ENCODE results near the gene CD7. TPM values are rescaled to one million over a fixed set of nuclear protein-coding genes. Genes with fewer than 3 reads are reported as not detected.
A peak's percentile ranks its signal among the peaks of the same experiment; 100 is the strongest.

CD7 gene
- total and polyA plus RNA-seq, 9 of the 15 experiments (the other 6 are each of a cell fraction or from before 2014, with no cell fraction given) = 0.21 to 0.35 TPM; not detected in 7

DNA sequence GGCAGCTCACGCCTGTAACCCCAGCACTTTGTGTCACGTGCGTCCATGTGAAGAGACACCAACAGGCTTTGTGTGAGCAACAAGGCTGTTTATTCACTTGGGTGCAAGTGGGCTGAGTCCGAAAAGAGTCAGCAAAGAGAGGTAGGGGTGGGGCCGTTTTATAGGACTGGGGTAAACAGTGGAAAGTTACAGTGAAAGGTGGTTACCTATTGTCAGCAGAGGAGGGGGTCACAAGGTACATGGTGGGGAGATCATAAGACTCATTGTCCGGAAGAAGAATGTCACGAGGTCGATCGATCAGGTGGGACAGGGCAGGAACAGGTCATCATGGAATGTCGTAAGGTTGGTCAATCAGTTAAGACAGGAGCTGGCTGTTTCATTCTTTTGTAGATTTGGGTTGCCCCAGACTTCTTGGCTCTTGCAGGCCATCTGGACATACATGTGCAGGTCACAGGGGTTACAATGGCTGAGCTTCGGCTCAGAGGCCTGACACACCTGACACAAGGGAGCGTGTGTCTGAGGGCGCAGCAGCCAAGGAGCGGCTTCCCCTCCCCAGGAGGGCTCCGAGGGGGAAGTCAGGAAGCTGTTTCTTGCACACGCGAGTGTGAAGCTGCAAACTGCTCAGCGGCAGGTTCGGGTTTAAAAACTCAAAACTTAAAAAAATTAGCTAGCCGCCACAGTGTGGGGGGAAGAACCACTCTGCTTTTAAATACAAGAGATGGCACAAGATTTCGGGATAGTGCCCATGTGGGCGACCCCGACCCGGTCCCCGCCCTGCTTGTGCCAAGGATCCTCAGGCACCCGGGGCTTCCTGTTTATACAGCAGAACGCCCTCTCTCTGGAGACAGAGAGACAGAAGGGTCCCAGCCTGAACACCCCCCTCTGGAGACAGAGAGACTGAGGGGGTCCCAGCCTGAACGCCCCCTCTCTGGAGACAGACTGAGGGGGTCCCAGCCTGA is 29.2 kb upstream of the CD7 start (continued):
- TF ChIP-seq, protein P1, sequence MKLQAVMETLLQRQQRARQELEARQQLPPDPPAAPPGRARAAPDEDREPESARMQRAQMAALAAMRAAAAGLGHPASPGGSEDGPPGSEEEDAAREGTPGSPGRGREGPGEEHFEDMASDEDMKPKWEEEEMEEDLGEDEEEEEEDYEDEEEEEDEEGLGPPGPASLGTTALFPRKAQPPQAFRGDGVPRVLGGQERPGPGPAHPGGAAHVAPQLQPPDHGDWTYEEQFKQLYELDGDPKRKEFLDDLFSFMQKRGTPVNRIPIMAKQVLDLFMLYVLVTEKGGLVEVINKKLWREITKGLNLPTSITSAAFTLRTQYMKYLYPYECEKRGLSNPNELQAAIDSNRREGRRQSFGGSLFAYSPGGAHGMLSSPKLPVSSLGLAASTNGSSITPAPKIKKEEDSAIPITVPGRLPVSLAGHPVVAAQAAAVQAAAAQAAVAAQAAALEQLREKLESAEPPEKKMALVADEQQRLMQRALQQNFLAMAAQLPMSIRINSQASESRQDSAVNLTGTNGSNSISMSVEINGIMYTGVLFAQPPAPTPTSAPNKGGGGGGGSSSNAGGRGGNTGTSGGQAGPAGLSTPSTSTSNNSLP (IDR thresholded peaks at IDR 0.05; ENCODE audit: borderline replicate concordance, low read depth, low read length) = no peak
- TF ChIP-seq SMAD4 (CRISPR knock-in tag; conservative IDR thresholded peaks at IDR 0.05) (peak; percentile 67), SMARCB1 (IDR thresholded peaks at IDR 0.05; ENCODE audit: insufficient read length, low read depth) (no peak), ETV1 (tag; conservative IDR thresholded peaks at IDR 0.05; ENCODE audit: low read depth) (no peak), FOXP1 (CRISPR knock-in tag; IDR thresholded peaks at IDR 0.05) (no peak), MTA3 (IDR thresholded peaks at IDR 0.05; ENCODE audit: borderline replicate concordance) (no peak), MYC (IDR thresholded peaks at IDR 0.05; ENCODE audit: low read depth, low read length) (no peak), MYC (CRISPR knock-in tag; IDR thresholded peaks at IDR 0.05; ENCODE audit: borderline replicate concordance, low read depth) (no peak), CBFA2T3 (IDR thresholded peaks at IDR 0.05) (peak; percentile 41), KLF6 (CRISPR knock-in tag; IDR thresholded peaks at IDR 0.05; ENCODE audit: borderline replicate concordance) (peak; percentile 73; the same call in 1 of the 2 replicates), FOXK2 (conservative IDR thresholded peaks at IDR 0.05 in 1 of 2, IDR thresholded peaks at IDR 0.05 in 1 of 2; ENCODE audit: low read depth in 2 of 2) (no peak), TGIF2 (CRISPR knock-in tag; IDR thresholded peaks at IDR 0.05) (no peak), ZNF12 (CRISPR knock-in tag; IDR thresholded peaks at IDR 0.05) (no peak), KDM5B (IDR thresholded peaks at IDR 0.05; ENCODE audit: insufficient replicate concordance, low read depth, low read length) (no peak), CREM (IDR thresholded peaks at IDR 0.05; ENCODE audit: low read depth) (no peak), HOXB6 (CRISPR knock-in tag; IDR thresholded peaks at IDR 0.05; ENCODE audit: borderline replicate concordance) (no peak), RBM25 (IDR thresholded peaks at IDR 0.05; ENCODE audit: low read depth, low read length, severe bottlenecking) (no peak)
- TF ChIP-seq, protein P2, sequence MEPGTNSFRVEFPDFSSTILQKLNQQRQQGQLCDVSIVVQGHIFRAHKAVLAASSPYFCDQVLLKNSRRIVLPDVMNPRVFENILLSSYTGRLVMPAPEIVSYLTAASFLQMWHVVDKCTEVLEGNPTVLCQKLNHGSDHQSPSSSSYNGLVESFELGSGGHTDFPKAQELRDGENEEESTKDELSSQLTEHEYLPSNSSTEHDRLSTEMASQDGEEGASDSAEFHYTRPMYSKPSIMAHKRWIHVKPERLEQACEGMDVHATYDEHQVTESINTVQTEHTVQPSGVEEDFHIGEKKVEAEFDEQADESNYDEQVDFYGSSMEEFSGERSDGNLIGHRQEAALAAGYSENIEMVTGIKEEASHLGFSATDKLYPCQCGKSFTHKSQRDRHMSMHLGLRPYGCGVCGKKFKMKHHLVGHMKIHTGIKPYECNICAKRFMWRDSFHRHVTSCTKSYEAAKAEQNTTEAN (CRISPR knock-in tag; IDR thresholded peaks at IDR 0.05) = 0 out of 2 replicates have a peak, but pooled peaks have one; percentile 24
- TF ChIP-seq, protein P3, sequence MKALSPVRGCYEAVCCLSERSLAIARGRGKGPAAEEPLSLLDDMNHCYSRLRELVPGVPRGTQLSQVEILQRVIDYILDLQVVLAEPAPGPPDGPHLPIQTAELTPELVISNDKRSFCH (CRISPR knock-in tag; IDR thresholded peaks at IDR 0.05) = no peak
- TF ChIP-seq, protein P3 (tag; IDR thresholded peaks at IDR 0.05) = peak; percentile 88

All from K562 (cell line).